Panc1 (cell line): ENCODE results near the gene ALG14.

ENCODE experiments used
- SIN3A ChIP-seq: IDR thresholded peaks from 2 replicates; pipeline ENCODE4 v1.6.1; 2012; ENCODE audit warnings: low read depth, mild to moderate bottlenecking, low read length, moderate library complexity, borderline replicate concordance; ENCODE audit not compliant: insufficient read depth
- TF ChIP-seq, protein P1 (sequence below): fragments of 450-650 bp; IDR thresholded peaks from 2 replicates; pipeline ENCODE4 v1.5.1; 2017; ENCODE audit warnings: mild to moderate bottlenecking

DNA sequence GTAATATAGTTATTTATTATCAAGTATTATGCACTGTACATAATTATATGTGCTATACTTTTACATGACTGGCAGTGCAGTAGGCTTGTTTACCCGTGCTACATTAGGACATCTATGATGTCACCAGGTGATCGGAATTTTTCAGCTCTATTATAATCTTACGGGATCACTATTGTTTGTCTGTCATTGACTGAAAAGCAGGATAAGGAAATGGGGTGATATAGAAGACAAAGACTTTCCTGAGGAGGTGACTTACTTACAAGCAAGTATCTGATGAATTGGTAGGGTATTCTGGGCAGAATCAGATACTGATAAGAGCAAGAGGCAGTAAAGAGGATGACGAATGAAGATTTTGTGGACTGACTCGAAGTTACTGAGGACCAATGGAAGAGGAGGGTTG is 80.6 kb downstream of the ALG14 start:
- TF ChIP-seq, protein P1, sequence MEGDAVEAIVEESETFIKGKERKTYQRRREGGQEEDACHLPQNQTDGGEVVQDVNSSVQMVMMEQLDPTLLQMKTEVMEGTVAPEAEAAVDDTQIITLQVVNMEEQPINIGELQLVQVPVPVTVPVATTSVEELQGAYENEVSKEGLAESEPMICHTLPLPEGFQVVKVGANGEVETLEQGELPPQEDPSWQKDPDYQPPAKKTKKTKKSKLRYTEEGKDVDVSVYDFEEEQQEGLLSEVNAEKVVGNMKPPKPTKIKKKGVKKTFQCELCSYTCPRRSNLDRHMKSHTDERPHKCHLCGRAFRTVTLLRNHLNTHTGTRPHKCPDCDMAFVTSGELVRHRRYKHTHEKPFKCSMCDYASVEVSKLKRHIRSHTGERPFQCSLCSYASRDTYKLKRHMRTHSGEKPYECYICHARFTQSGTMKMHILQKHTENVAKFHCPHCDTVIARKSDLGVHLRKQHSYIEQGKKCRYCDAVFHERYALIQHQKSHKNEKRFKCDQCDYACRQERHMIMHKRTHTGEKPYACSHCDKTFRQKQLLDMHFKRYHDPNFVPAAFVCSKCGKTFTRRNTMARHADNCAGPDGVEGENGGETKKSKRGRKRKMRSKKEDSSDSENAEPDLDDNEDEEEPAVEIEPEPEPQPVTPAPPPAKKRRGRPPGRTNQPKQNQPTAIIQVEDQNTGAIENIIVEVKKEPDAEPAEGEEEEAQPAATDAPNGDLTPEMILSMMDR: no peak
- no peak for TF ChIP-seq SIN3A
